ENCODE data around the gene ZNF358. TPM values are rescaled to one million over a fixed set of nuclear protein-coding genes. Genes with fewer than 3 reads are reported as not detected.

Gene ZNF358
- total and polyA plus RNA-seq, 2 of the 13 experiments (the other 11 are each of a cell fraction or from before 2014, with no cell fraction given), result 9.1 to 37.0 TPM

GRCh38 chr19:7500811-7501450, 15.0 kb upstream of the ZNF358 start (continued):
- TF ChIP-seq AGO1 (IDR thresholded peaks at IDR 0.05; ENCODE audit: low read depth, low read length, poor library complexity, severe bottlenecking) (no peak), CBX5 (CRISPR knock-in tag; IDR thresholded peaks at IDR 0.05; ENCODE audit: borderline replicate concordance) (no peak), HDAC6 (IDR thresholded peaks at IDR 0.05; ENCODE audit: low read depth, low read length) (no peak), NBN (conservative IDR thresholded peaks at IDR 0.05) (no peak), ZFP82 (CRISPR knock-in tag; IDR thresholded peaks at IDR 0.05; ENCODE audit: borderline replicate concordance) (no peak; the same call in 1 of the 2 replicates), ZBTB42 (CRISPR knock-in tag; IDR thresholded peaks at IDR 0.05) (no peak), MEF2D (CRISPR knock-in tag; IDR thresholded peaks at IDR 0.05) (no peak), KMT2A (CRISPR knock-in tag; IDR thresholded peaks at IDR 0.05) (no peak), MTERF4 (CRISPR knock-in tag; IDR thresholded peaks at IDR 0.05) (peak; percentile 70; the same call in 1 of the 2 replicates), CBX1 (IDR thresholded peaks at IDR 0.05; ENCODE audit: low read depth) (no peak), ZNF773 (CRISPR knock-in tag; IDR thresholded peaks at IDR 0.05; ENCODE audit: borderline replicate concordance) (0 out of 2 replicates have a peak, but pooled peaks have one; percentile 45), ZSCAN20 (CRISPR knock-in tag; IDR thresholded peaks at IDR 0.05; ENCODE audit: borderline replicate concordance) (peak; percentile 57; the same call in 1 of the 2 replicates), RXRB (CRISPR knock-in tag; IDR thresholded peaks at IDR 0.05; ENCODE audit: borderline replicate concordance) (no peak), ZNF510 (CRISPR knock-in tag; IDR thresholded peaks at IDR 0.05; ENCODE audit: low read depth) (no peak), PAF1 (CRISPR knock-in tag; IDR thresholded peaks at IDR 0.05) (no peak), PRDM15 (CRISPR knock-in tag; IDR thresholded peaks at IDR 0.05) (0 out of 2 replicates have a peak, but pooled peaks have one; percentile 29), ZNF839 (CRISPR knock-in tag; IDR thresholded peaks at IDR 0.05; ENCODE audit: borderline replicate concordance) (no peak), MLXIP (CRISPR knock-in tag; IDR thresholded peaks at IDR 0.05; ENCODE audit: borderline replicate concordance) (peak; percentile 70; the same call in 1 of the 2 replicates), FOXC1 (CRISPR knock-in tag; IDR thresholded peaks at IDR 0.05; ENCODE audit: borderline replicate concordance) (peak; percentile 58; the same call in 1 of the 2 replicates), ATF1 (CRISPR knock-in tag; IDR thresholded peaks at IDR 0.05) (no peak), ZSCAN5A (CRISPR knock-in tag; IDR thresholded peaks at IDR 0.05; ENCODE audit: borderline replicate concordance) (0 out of 2 replicates have a peak, but pooled peaks have one; percentile 43)

All from HepG2 (cell line).